NCI-H1930 (cell line): ENCODE results near the gene CEP128.

Experiments
- DNase-seq, 2 experiments: peaks; one replicate each; lab custom pipeline; 2025; lab: John Stamatoyannopoulos, UW

Gene CEP128

GRCh38 chr14:80771201-80771600, 170.3 kb downstream of the CEP128 start:
- no peak for DNase-seq

GRCh38 chr14:80770114-80770908, 171.2 kb downstream of the CEP128 start:
- DNase-seq: no peak

GRCh38 chr14:80768646-80769045, 172.9 kb downstream of the CEP128 start:
- no peak for DNase-seq

DNA sequence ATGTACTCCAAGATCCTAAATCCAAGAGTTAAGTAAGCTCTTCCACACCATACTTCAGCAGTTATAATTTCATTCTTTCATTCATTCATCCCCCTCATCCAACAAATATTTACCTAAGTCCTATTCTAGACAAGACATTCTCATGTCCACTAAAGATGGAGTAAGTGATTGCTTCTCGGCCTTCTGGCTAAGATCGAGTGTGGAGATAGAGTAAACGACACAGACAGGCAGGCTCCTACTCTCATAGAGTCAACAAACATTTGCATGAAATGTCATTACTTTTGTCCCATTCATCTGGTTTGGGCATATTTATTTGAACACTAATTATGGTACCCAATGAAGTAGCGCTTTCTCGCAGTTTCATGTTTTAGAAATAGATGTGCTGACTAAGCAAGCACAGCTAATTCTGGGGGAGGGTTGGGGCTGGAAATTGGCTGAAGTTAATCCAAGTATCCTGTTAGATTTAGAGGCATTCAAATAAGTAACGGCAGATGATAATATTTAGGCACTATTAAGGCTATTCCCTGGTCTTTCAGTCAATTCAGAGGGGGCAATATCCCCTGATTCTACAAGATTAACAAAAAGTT, 176.5 kb downstream of the CEP128 start:
- no peak for DNase-seq

DNA sequence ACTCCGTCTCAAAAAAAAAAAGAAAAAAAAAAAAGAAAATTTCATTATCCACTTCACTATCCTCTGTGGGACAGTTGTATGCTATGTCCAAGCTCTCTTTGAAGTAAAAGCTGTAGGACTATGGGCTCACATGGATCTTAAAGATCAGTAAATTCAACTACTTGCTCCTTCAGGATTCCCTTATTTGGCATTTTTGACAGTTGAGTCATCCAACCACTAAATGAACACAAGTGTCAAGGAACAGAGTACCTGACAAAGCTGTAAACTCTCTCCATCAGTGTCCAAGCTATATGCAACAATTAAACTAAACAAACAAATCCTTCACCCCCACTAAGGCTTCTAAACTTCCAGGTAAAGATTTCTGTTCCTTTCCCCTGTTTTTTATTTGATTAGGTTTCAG, 177.0 kb downstream of the CEP128 start:
- DNase-seq: no peak

DNA sequence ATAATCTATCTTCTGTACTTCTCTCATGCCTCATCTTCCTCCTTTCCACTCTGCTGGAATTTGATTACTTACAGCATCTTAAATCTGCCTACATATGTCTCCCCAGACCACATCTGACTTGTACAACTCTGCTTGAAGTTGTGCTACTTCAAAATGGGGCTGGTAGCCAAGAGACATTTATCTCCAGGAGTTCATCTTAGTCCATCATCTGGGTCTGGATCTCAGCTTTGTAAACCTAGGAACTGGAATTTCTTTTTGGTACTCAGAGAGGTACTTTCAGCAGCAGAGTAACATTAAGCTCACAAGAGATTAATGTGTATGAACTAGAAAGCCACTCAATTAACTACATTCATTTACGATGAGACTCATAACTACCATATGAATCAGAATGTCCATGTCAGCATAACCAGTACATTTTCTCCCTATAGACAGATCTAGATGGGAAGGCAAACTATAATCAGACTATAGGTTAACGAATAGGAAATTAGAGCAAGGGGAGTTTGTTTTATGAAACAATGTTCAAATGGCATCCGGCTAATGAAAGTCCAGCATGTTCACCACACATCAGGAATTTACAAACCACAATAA, 178.8 kb downstream of the CEP128 start:
- no peak for DNase-seq

DNA sequence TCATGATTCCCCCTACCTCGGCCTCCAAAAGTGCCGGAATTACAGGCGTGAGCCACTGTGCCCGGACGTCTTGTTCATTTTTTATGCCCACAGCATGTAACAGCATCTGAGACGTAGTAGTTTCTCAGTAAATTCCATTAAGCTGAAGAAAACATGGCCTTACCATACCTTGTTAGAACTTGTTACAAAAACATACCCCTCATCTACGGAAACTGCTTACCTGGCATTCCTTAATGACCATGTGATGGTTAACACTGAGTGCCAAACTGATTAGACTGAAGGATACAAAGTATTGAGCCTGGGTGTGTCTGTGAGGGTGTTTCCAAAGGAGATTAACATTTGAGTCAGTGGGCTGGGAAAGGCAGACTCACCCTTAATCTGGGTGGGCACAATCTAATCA, 186.8 kb downstream of the CEP128 start:
- no peak for DNase-seq

GRCh38 chr14:80751285-80751684, 190.3 kb downstream of the CEP128 start:
- no peak for DNase-seq

- no peak for DNase-seq
Observed at GRCh38 chr14:80726211-80726610, 215.3 kb downstream of the CEP128 start.

- no peak for DNase-seq
Observed at GRCh38 chr14:80718940-80719339, 222.6 kb downstream of the CEP128 start.

DNA sequence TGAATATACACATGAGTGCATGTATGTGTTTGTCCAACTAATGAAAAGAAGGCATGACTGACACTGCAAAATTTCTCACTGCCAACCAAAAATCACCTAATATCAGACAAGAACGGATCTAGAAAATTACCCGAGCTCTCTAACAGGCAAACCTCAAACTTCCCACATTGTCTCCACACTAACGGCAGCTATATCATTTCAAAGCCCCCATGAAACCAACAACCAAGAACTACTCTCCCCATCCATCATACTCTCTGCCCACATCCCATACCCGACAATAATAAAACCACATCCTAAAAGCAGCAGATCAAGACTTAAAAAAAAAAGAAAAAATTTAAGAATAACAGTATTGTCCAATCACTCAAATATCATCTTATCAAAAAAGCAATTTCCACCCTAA, 227.1 kb downstream of the CEP128 start:
- DNase-seq: no peak

GRCh38 chr14:80713076-80713850, 228.3 kb downstream of the CEP128 start:
- no peak for DNase-seq

- DNase-seq: no peak
Observed at GRCh38 chr14:80705241-80705980, 236.1 kb downstream of the CEP128 start.

- DNase-seq: no peak
Observed at GRCh38 chr14:80700601-80701000, 240.9 kb downstream of the CEP128 start.

DNA sequence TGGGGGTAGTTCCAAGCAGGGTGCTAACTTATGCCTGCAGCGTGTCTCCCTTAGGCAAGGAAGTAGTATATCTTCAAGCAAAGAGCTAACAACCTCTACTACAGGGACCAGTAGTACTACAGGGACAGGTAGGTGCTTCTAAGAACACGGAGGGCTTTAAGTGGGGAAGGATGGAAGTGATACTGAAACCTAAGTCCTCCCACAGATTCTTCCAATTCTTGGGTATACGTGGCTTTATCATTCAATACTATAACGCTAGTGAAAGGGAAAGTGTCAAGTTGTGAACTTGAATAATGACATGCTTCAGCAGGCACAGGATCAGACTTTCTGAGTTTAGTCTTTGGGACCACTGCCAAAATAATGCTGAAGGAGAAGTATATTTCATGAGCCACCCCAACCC, 241.7 kb downstream of the CEP128 start:
- DNase-seq: no peak

- no peak for DNase-seq
Observed at GRCh38 chr14:80698974-80699373, 242.6 kb downstream of the CEP128 start.

DNA sequence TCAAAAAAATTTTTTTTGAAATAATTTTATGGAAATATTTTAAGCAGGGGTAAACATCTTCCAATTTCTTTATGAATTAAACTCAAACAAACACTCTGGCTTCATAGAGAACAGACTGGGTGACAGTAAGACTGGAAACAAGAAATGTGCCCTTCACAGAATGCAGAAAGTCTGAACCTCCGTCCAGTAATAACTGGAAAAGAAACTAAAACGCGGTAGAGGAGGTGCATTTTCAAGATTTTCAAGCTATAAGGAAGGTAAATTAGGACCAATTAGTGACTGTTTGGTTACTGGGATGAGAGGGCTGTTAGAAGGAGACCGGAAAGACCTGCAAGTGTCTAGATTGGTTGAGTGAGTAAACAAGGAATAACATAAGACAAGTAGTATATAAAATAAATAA, 245.7 kb downstream of the CEP128 start:
- no peak for DNase-seq

DNA sequence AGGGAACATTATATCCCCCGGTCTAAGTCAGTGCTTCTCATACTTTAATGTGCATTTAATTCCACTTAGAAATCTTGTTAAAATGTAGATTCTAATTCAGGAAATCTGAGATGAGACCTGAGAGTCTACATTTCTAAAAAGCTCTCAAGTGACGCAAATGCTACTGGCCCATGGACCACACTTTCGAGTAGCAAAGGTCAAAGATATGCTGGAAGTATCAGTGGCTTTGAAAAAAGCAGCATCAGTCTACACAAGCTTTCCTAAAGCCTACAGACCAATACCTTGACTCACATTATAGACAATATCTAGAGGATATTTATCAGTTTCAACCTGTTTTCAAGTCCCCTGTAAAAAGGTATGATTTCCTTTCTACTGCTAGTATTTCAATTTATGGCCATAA, 248.6 kb downstream of the CEP128 start:
- DNase-seq: no peak

GRCh38 chr14:80681651-80682050, 259.9 kb downstream of the CEP128 start:
- no peak for DNase-seq

- DNase-seq: no peak
Observed at GRCh38 chr14:80679273-80679672, 262.3 kb downstream of the CEP128 start.

DNA sequence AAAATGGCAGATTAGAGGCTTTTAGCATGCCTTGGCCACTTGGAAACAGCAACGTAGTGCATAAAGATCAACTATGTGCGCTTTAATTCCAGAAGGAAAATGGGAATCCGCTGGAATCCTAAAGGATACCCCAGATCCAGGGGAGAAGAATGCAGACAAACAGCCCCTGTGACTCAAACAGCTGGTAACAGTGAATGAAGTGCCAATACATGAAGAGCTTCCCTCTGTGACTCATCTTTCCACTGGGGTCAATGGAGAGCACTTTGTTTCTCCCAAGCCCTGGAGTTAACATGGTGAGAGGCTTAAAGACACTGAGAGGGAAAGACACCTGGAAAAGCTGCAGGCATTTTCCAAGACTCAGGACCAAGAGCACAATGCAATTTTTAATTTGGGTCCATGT, 263.1 kb downstream of the CEP128 start:
- no peak for DNase-seq

- no peak for DNase-seq
Observed at GRCh38 chr14:80669426-80669825, 272.1 kb downstream of the CEP128 start.
